Astrocyte of the spinal cord (primary cell): ENCODE measurements around the gene GKN1.
A peak's percentile ranks its signal among the peaks of the same experiment; 100 is the strongest.

Experiments
- DNase-seq: peaks from one replicate; pipeline ENCODE4 v3.0.0; 2011; ENCODE audit warnings: low read depth, low spot score
- H3K4me3 ChIP-seq: 2 replicates; pipeline ENCODE4 v1.5.1; 2011; ENCODE audit warnings: low read depth, mild to moderate bottlenecking, low read length, moderate library complexity
- in situ Hi-C: cut with HindIII; loops from 2 replicates; pipeline ENCODE4 v1.10.0; 2017; ENCODE audit warnings: low sequenced_read_pairs
- TF ChIP-seq, protein P1 (sequence below): IDR thresholded peaks from 2 replicates; pipeline ENCODE4 v1.5.1; 2012; ENCODE audit warnings: low read depth, mild to moderate bottlenecking, low read length, inconsistent platforms

Gene GKN1

DNA sequence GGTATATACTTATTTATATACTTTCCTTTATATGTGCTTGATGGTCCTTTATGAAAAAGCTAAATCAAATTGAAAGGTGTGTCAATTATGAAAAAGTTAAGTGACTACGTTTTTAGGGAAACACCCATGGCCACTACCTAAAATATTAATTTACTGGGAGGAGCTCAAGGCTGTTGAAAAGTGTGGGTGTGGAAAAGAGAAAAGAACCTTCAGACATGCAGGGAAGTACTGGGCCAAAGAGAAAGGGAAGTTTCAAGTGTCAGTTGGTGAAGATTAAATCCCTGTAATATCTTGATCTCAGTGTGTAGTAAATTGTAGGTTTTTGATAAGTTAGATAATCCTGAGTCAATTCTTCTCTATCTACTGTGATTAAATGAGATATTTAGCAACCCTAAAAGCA, 6.2 kb upstream of the GKN1 start:
- in situ Hi-C loops: no loop called here
- no peak overlapping the region for H3K4me3 ChIP-seq
- DNase-seq: no peak
- TF ChIP-seq, protein P1, sequence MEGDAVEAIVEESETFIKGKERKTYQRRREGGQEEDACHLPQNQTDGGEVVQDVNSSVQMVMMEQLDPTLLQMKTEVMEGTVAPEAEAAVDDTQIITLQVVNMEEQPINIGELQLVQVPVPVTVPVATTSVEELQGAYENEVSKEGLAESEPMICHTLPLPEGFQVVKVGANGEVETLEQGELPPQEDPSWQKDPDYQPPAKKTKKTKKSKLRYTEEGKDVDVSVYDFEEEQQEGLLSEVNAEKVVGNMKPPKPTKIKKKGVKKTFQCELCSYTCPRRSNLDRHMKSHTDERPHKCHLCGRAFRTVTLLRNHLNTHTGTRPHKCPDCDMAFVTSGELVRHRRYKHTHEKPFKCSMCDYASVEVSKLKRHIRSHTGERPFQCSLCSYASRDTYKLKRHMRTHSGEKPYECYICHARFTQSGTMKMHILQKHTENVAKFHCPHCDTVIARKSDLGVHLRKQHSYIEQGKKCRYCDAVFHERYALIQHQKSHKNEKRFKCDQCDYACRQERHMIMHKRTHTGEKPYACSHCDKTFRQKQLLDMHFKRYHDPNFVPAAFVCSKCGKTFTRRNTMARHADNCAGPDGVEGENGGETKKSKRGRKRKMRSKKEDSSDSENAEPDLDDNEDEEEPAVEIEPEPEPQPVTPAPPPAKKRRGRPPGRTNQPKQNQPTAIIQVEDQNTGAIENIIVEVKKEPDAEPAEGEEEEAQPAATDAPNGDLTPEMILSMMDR: no peak

DNA sequence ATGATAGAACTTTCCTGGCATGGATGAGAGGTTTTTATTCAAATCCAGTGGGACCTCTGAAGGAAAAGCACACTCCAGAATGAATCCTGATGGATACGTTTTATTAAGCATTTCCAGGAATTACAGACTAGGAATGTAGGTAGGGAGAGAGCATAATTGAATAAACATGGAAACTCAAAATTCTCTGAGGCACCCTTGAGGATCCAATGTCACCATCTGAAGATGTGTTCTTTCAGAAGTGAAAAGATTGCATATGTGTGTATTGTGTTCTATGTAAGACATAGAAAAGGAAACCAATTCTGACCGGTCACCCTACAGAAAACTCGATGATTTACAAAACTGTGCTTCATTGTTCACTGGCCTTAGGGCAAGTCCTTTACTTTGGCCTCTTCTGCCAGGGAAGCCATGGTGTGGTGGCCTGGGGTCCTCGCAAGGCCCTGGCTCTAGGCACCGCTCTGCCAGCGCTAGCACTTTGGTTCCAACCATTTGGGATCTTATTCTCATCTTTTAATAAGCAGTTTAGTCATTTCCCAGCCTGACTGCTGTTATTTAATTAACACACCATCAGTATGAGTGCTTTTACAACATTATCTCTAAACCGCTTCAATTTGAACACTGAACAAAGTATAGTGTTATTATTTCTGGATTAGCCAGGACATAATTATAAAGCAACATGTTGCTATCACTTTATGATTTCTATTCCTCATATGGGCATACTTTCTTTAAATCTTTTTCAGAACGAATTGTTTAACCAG, 4.5 kb upstream of the GKN1 start:
- in situ Hi-C loops: no loop called here
- H3K4me3 ChIP-seq: no peak overlapping the region
- no peak for DNase-seq
- TF ChIP-seq, protein P1: no peak

DNA sequence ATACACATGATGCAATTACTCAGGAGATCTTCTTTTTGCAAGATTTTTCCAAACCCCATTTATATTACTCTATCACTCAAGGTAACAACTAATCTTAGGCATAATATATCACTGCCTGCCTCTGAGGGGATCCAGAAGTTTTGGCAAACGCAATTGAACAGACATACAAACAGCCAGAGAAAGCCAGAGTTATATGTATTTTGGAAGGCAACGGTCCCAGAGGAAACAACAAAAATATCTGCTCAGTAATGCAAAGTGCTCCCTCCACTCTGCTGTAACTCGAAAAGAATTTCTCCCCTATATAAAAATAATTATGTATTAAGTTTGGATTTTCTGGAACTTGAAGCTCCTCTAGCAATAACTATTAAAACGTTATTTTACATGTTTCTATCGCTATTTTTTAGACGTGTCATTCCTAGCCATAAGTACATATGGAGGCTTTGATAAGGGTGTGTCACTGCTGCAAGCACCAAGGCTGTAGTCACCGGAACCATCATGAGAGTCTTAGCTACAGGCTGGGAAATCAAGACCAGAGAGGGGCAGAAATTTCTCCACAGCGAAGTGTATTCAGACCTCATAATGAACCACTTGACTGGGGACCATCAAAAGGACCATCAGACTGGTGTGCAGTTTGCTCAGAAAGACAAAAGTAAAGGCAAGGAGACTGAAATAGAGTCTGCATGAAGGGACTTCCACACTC, 3.7 kb upstream of the GKN1 start:
- TF ChIP-seq, protein P1: no peak
- in situ Hi-C loops: no loop called here
- DNase-seq: peak; percentile 11
- no peak overlapping the region for H3K4me3 ChIP-seq

DNA sequence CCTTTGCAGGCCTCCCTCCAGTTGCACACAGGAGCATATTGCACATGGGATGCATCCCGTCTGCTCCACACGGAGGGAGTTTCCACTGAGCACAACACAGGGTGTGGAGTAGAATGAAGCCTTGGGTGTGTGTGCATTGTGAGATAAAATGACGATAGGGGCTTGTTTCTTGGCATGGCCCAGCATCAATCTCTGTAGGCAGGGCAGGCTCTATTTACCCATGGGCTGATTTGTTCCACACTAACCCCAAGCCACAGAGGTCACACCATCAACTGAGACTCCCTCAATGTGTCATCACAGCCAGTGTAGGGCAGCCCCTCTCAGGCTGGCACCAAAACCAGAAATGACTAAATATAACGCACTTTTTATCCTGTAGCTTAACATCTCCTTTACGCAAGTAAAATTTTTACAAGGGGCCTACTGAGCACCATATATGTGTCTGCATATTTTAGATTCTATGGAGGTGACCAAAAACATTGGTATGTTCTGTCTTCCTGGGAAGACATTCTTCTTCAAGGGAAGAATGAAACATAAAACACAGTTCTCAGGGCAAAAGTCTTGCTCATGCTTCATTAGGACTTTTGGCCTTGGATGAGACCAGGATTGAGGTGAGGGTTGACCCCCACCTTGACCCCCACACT, 2.7 kb upstream of the GKN1 start:
- in situ Hi-C loops: no loop called here
- peak; percentile 95 for DNase-seq
- TF ChIP-seq, protein P1: no peak
- H3K4me3 ChIP-seq: no peak overlapping the region

DNA sequence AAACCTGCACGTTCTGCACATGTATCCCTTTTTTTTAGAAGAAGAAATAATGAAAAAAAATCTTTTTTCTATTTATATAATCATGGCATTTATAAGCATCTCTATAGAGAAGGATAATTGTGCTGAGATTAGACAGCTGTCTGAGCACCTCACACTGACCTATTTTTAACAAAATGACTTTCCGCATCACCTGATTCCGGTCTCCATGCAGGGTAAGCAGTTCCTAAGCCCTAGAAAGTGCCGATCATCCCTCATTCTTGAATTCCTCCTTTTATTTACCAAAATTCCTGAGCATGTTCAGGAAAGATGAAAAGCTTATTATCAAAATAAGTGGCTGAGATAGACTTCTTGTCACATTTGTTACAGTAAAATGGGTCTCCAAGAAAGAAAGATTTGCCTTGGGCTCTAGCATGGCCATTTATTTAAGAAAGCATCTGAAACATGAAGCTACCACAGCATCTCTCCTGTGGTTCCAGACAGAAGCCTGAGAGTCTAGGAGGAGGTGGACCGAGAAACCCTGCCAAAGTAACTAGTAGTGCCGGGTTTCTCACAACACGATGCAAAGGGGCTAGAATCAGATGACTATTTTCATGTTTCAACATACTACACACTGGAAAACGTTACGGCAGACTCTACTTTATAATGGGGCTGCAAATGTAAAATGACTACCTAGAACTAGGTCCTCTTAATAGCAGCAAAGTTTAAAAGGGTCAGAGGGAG, 670 bp downstream of the GKN1 start:
- peak; percentile 48 for DNase-seq
- in situ Hi-C loops: no loop called here
- H3K4me3 ChIP-seq: no peak overlapping the region
- TF ChIP-seq, protein P1: no peak

DNA sequence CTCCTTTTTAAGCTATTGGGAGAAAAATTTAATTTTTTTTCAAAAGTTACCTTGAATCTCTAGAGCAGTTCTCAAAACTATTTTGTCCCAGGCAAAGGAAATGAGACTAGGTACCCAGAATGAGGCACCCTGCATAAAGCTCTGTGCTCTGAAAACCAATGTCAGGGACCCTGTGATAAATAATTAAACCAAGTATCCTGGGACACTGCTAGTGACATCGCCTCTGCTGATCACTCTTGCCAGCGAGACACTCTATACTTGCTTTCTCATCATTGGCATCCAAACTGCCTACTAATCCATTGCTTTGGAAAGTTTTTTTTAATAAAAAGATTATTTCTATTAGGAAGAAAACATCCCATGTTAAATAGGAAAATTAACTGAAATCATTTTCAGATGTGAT, 1.4 kb downstream of the GKN1 start:
- DNase-seq: no peak
- no peak overlapping the region for H3K4me3 ChIP-seq
- in situ Hi-C loops: no loop called here
- TF ChIP-seq, protein P1: no peak
